ENCODE results near the gene SPATA3. TPM values are rescaled to one million over a fixed set of nuclear protein-coding genes. Genes with fewer than 3 reads are reported as not detected.

The SPATA3 gene
- polyA plus RNA-seq, 4 donors, result not detected

DNA sequence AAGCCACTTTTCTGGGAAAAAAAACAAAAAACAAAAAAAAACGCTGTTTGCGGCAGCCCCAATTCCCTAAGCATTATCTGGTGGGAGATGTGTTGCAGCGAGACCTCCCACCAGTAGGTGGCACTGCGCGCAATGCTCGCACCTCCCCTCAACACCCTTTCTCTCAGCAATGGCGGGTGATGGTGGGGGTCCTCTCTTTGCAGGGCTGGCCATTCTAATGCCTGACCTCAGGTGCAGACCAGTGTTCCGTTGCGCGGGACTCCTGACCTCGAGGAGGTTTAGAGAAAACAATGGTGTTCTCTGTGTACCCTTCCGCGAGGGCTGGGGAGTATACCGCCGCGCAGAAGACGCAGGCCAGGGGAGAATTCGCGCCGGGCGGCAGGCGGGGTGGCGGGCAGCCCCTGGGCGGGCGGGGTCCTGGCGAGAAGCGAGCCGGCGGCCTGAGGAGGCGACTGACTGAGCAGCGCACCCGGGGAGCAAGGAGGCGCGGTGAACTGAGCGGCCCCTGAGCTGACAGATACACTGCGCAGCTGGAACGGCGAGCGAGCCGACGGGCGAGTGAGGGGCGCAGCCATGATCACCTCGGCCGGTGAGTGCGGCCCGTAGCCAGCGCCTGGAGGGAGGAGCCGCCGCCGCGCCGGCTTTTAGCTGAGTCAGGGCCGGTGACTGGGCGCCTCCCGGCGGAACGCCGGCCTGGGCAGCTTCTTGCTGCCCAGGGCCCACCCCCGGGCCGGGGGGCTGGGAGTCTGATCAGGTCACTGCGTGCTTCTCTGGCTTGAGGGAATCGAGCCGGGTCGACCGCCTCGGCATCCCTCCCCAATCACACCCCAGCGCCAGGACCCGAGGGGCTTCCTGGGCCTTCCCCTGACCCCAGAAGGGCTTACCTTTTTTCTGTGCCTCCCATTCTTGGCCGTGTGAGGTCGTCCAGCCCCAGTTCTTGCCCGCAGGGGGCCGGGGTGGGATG lies 60.8 kb downstream of the SPATA3 start, which contains the start of gene PSMD1:
Gene PSMD1, plus strand, starts transcription at position 415 of the 964 bp plus-strand sequence. Its CDS starts 159 bp downstream, at position 574.
- 0 to 1% (median 0%) methylated on average over 62 to 73 of the region's 73 CpGs for WGBS, 3 donors
- Histone ChIP-seq H3K27ac (ENCODE audit: low read depth in 1 of 3, low read length in 2 of 3) (peak within 1 kb of the TSS; percentile 75 to 93 (median 78)), H3K36me3 (ENCODE audit: control insufficient read depth in 3 of 3, insufficient read depth in 2 of 3, low read depth in 1 of 3, low read length in 3 of 3) (peaks cover 0 to 3% (median 3%) of the 10 kb centered on the region in 3 donors), H3K27me3 (ENCODE audit: control insufficient read depth in 3 of 3, insufficient read depth in 3 of 3, low read length in 3 of 3) (no peaks in the 10 kb centered on the region), H3K4me1 (ENCODE audit: control insufficient read depth in 3 of 3, insufficient read depth in 2 of 3, low read depth in 1 of 3, low read length in 2 of 3) (peaks cover 7 to 21% (median 15%) of the 10 kb centered on the region in 3 donors), H3K9me3 (ENCODE audit: control insufficient read depth in 2 of 2, insufficient read depth in 1 of 2, low read depth in 1 of 2, low read length in 1 of 2) (no peaks in the 10 kb centered on the region), H3K4me3 (ENCODE audit: low read depth in 1 of 3, low read length in 3 of 3) (peak within 1 kb of the TSS; percentile 85 to 100 (median 93))
- DNase-seq (peak; percentile 91 to 98), FAIRE-seq (no peak)

DNA sequence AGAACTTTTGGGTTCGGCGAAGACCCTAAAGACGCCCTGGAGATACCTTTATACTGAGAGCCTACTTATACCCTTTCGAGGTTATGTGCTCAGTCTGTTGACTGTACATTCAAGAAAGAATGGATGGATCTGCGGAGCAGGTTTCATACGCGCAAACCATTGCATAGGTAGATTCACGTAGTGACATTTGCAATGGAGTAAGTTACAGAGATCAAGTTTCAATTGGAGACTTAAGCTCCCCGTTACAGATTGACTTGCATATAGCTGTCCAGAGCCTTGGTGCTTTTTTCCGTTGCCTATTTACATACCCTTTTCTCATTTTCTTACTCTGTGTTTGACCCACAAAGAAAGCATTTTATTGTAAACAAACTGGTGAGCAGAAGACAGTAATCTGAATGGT lies 61.7 kb downstream of the SPATA3 start:
- FAIRE-seq (no peak), DNase-seq (no peak)
- 2 to 6% (median 6%) methylated on average over 10 of the region's 10 CpGs for WGBS, 3 donors
- H3K27ac ChIP-seq (ENCODE audit: low read depth in 1 of 3, low read length in 2 of 3), result no peak overlapping the region
- H3K36me3 ChIP-seq (ENCODE audit: control insufficient read depth in 3 of 3, insufficient read depth in 2 of 3, low read depth in 1 of 3, low read length in 3 of 3), result peaks cover 0 to 5% (median 4%) of the 10 kb centered on the region in 3 donors
- peak overlapping the region; percentile 85 to 100 (median 93) for H3K4me3 ChIP-seq (ENCODE audit: low read depth in 1 of 3, low read length in 3 of 3)
- H3K27me3 ChIP-seq (ENCODE audit: control insufficient read depth in 3 of 3, insufficient read depth in 3 of 3, low read length in 3 of 3), result no peaks in the 10 kb centered on the region
- no peaks in the 10 kb centered on the region for H3K9me3 ChIP-seq (ENCODE audit: control insufficient read depth in 2 of 2, insufficient read depth in 1 of 2, low read depth in 1 of 2, low read length in 1 of 2)
- H3K4me1 ChIP-seq (ENCODE audit: control insufficient read depth in 3 of 3, insufficient read depth in 2 of 3, low read depth in 1 of 3, low read length in 2 of 3), result peaks cover 6 to 15% (median 13%) of the 10 kb centered on the region in 3 donors

Other genes starting within 250 kb of the SPATA3 start
- gene ITM2C, start 131.2 kb upstream of the SPATA3 start, polyA plus RNA-seq, result 100 to 1,000 TPM in 3 of 4 donors, 10 to 100 TPM in 1; 38.9 to 455 (median 168) TPM
- gene GPR55, start 70.9 kb upstream of the SPATA3 start, polyA plus RNA-seq, result 1 to 10 TPM in 1 of 4 donors, under 1 TPM in 3; 0.22 to 1.6 (median 0.56) TPM
- 10 to 100 TPM in 2 of 4 donors, 1 to 10 TPM in 2; 6.5 to 69.4 (median 12.5) TPM for gene C2orf72, start 41.4 kb downstream of the SPATA3 start, polyA plus RNA-seq
- 10 to 100 TPM; 45.8 to 75.1 (median 59.5) TPM for gene PSMD1, start 60.7 kb downstream of the SPATA3 start, polyA plus RNA-seq
- under 1 TPM in 2 of 4 donors, not detected in 2; 0.64 to 0.98 TPM for gene HTR2B, start 128.9 kb downstream of the SPATA3 start, polyA plus RNA-seq
- 10 to 100 TPM in 1 of 4 donors, 1 to 10 TPM in 2, under 1 TPM in 1; 0.67 to 10.6 (median 3.5) TPM for gene ARMC9, start 202.5 kb downstream of the SPATA3 start, polyA plus RNA-seq

All from small intestine (tissue), 7 donors.